PC-9 (cell line): Measurements from ENCODE around the gene TMEM131L. TPM values are rescaled to one million over a fixed set of nuclear protein-coding genes. Genes with fewer than 3 reads are reported as not detected.

Experiments used
- BruUV-seq: library from RNA; stranded (reverse); fragments of 400-500 nt; replicated peaks from 2 replicates; lab custom pipeline; 2021; lab: Mats Ljungman, UMichigan
- CTCF ChIA-PET: fragments of 300-600 bp; sonication (Branson Sonifier 250); formaldehyde crosslinking; loops from one replicate; lab custom pipeline; 2022; ENCODE audit warnings: antibody characterized with exemption; lab: Charles Lee
- POLR2A ChIA-PET: fragments of 300-600 bp; sonication (Branson Sonifier 250); formaldehyde crosslinking; loops from one replicate; lab custom pipeline; 2022; ENCODE audit warnings: antibody characterized with exemption; ENCODE audit not compliant: unreplicated experiment; lab: Charles Lee
- DNase-seq, 2 experiments: peaks; one replicate each; pipeline versions ENCODE4 v3.0.0 to v3.0.0-alpha.2; 2015 to 2022; ENCODE audit warnings: mixed read lengths in 1 of 2
- H2AFZ ChIP-seq: fragments of 200-600 bp; sonication (generic); 2 replicates; pipeline ENCODE4 v1.8.1; 2017; ENCODE audit warnings: antibody characterized with exemption
- H3F3A ChIP-seq: fragments of 200-600 bp; sonication (generic); 2 replicates; pipeline ENCODE4 v1.8.1; 2017; ENCODE audit warnings: antibody characterized with exemption, mild to moderate bottlenecking, low read depth; ENCODE audit not compliant: insufficient read depth
- H3K27ac ChIP-seq: fragments of 200-600 bp; sonication (generic); 2 replicates; pipeline ENCODE4 v1.6.1; 2016; ENCODE audit warnings: mixed run types
- H3K27me3 ChIP-seq: fragments of 200-600 bp; sonication (generic); 2 replicates; pipeline ENCODE4 v1.6.1; 2016; ENCODE audit warnings: low read depth, mixed run types; ENCODE audit not compliant: insufficient read depth
- H3K36me3 ChIP-seq: fragments of 200-600 bp; sonication (generic); 2 replicates; pipeline ENCODE4 v1.6.1; 2016; ENCODE audit warnings: low read depth, mixed run types
- H3K4me1 ChIP-seq: fragments of 200-600 bp; sonication (generic); replicated peaks from 2 replicates; pipeline ENCODE4 v1.6.1; 2016; ENCODE audit warnings: mixed run types; ENCODE audit not compliant: insufficient read depth
- H3K4me2 ChIP-seq: fragments of 200-600 bp; sonication (generic); 2 replicates; pipeline ENCODE4 v1.6.1; 2017; ENCODE audit warnings: mixed run types
- H3K4me3 ChIP-seq: fragments of 200-600 bp; sonication (generic); 2 replicates; pipeline ENCODE4 v1.6.1; 2016; ENCODE audit warnings: mixed run types
- H3K79me2 ChIP-seq: fragments of 200-600 bp; sonication (generic); 2 replicates; pipeline ENCODE4 v1.6.1; 2017; ENCODE audit warnings: low read depth, mixed run types
- H3K9me2 ChIP-seq: fragments of 200-600 bp; sonication (generic); 2 replicates; pipeline ENCODE4 v1.8.1; 2017; ENCODE audit warnings: mild to moderate bottlenecking; ENCODE audit not compliant: insufficient read depth
- H3K9me3 ChIP-seq: fragments of 200-600 bp; sonication (generic); 2 replicates; pipeline ENCODE4 v1.8.1; 2016; ENCODE audit warnings: low read depth; ENCODE audit not compliant: insufficient read depth
- H4K20me1 ChIP-seq: fragments of 200-600 bp; sonication (generic); 2 replicates; pipeline ENCODE4 v1.8.1; 2017; ENCODE audit not compliant: insufficient read depth
- EZH2 ChIP-seq: fragments of 200-600 bp; sonication (generic); IDR thresholded peaks from 2 replicates; pipeline ENCODE4 v1.8.0; 2017; ENCODE audit warnings: antibody characterized with exemption, low read depth
- intact Hi-C: fragments of 100-400 bp; cut with micrococcal nuclease; formaldehyde crosslinking; loops from one replicate; pipeline ENCODE4 v1.10.0; 2022; ENCODE audit not compliant: unreplicated experiment
- total RNA-seq: library from RNA; stranded (reverse); gene quantifications from 2 replicates; pipeline ENCODE4 v1.2.3, GENCODE V29; 2021
- TF ChIP-seq, protein P1 (sequence below): fragments of 200-600 bp; sonication (generic); conservative IDR thresholded peaks from 2 replicates; pipeline ENCODE4 v1.6.1; 2017; ENCODE audit warnings: mixed run types, antibody characterized with exemption, mild to moderate bottlenecking, moderate library complexity

TMEM131L gene
- total RNA-seq, 1 experiment from 2014 or later: 3.8 TPM

GRCh38 chr4:153419673-153420278 lies 46.4 kb upstream of the TMEM131L start:
- no peak overlapping the region for H2AFZ ChIP-seq
- H3F3A ChIP-seq: no peaks in the 10 kb centered on the region
- no peaks in the 10 kb centered on the region for H3K4me1 ChIP-seq
- POLR2A ChIA-PET: no interaction called here
- no TSS peak for BruUV-seq
- DNase-seq: no peak
- no peak overlapping the region for H3K27ac ChIP-seq
- no peaks in the 10 kb centered on the region for H3K9me2 ChIP-seq
- no peaks in the 10 kb centered on the region for H3K27me3 ChIP-seq
- no peak overlapping the region for H3K4me3 ChIP-seq
- no peaks in the 10 kb centered on the region for H3K9me3 ChIP-seq
- no peaks in the 10 kb centered on the region for H3K79me2 ChIP-seq
- no peak for TF ChIP-seq EZH2
- TF ChIP-seq, protein P1, sequence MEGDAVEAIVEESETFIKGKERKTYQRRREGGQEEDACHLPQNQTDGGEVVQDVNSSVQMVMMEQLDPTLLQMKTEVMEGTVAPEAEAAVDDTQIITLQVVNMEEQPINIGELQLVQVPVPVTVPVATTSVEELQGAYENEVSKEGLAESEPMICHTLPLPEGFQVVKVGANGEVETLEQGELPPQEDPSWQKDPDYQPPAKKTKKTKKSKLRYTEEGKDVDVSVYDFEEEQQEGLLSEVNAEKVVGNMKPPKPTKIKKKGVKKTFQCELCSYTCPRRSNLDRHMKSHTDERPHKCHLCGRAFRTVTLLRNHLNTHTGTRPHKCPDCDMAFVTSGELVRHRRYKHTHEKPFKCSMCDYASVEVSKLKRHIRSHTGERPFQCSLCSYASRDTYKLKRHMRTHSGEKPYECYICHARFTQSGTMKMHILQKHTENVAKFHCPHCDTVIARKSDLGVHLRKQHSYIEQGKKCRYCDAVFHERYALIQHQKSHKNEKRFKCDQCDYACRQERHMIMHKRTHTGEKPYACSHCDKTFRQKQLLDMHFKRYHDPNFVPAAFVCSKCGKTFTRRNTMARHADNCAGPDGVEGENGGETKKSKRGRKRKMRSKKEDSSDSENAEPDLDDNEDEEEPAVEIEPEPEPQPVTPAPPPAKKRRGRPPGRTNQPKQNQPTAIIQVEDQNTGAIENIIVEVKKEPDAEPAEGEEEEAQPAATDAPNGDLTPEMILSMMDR: no peak
- H3K4me2 ChIP-seq: no peak overlapping the region
- CTCF ChIA-PET: no interaction called here
- no peaks in the 10 kb centered on the region for H3K36me3 ChIP-seq
- no peaks in the 10 kb centered on the region for H4K20me1 ChIP-seq
- intact Hi-C loops: no loop called here

- intact Hi-C loops: no loop called here
- BruUV-seq: no TSS peak
- no peaks in the 10 kb centered on the region for H3K9me3 ChIP-seq
- no peak overlapping the region for H3K27ac ChIP-seq
- H3K36me3 ChIP-seq: no peaks in the 10 kb centered on the region
- no peaks in the 10 kb centered on the region for H3K4me1 ChIP-seq
- no peaks in the 10 kb centered on the region for H3K9me2 ChIP-seq
- H3F3A ChIP-seq: no peaks in the 10 kb centered on the region
- H3K27me3 ChIP-seq: no peaks in the 10 kb centered on the region
- H3K79me2 ChIP-seq: no peaks in the 10 kb centered on the region
- H4K20me1 ChIP-seq: no peaks in the 10 kb centered on the region
- no peak overlapping the region for H3K4me2 ChIP-seq
- ChIA-PET CTCF (no interaction called here), POLR2A (no interaction called here)
- no peak overlapping the region for H2AFZ ChIP-seq
- H3K4me3 ChIP-seq: no peak overlapping the region
- TF ChIP-seq EZH2: no peak
- TF ChIP-seq, protein P1: no peak
- no peak for DNase-seq
Measured at GRCh38 chr4:153420361-153420760, 45.8 kb upstream of the TMEM131L start.

GRCh38 chr4:153421941-153422340 lies 44.2 kb upstream of the TMEM131L start:
- TF ChIP-seq, protein P1: no peak
- TF ChIP-seq EZH2: no peak
- no TSS peak for BruUV-seq
- Histone ChIP-seq H3K27me3 (no peaks in the 10 kb centered on the region), H3K9me2 (no peaks in the 10 kb centered on the region), H4K20me1 (no peaks in the 10 kb centered on the region), H3K4me1 (no peaks in the 10 kb centered on the region), H3K79me2 (no peaks in the 10 kb centered on the region), H3K4me3 (no peak overlapping the region), H3K36me3 (no peaks in the 10 kb centered on the region), H3F3A (no peaks in the 10 kb centered on the region), H2AFZ (no peak overlapping the region), H3K9me3 (no peaks in the 10 kb centered on the region), H3K4me2 (no peak overlapping the region), H3K27ac (no peak overlapping the region)
- DNase-seq: no peak
- ChIA-PET CTCF (no interaction called here), POLR2A (no interaction called here)
- intact Hi-C loops: no loop called here
